D341Med (cell line): ENCODE results near the gene CARMIL3.

Experiments
- DNase-seq: peaks from one replicate; pipeline ENCODE4 v3.0.0; 2012; ENCODE audit warnings: low spot score

The CARMIL3 gene

GRCh38 chr14:24062216-24062980 is 10.6 kb downstream of the CARMIL3 start:
- DNase-seq, result no peak

- no peak for DNase-seq
Measured at GRCh38 chr14:24063263-24063836, 11.5 kb downstream of the CARMIL3 start.

GRCh38 chr14:24064091-24064795 is 12.4 kb downstream of the CARMIL3 start:
- no peak for DNase-seq

- DNase-seq, result no peak
Measured at GRCh38 chr14:24064856-24065255, 13.0 kb downstream of the CARMIL3 start.

GRCh38 chr14:24065408-24065807 is 13.6 kb downstream of the CARMIL3 start:
- no peak for DNase-seq

- DNase-seq, result no peak
Measured at GRCh38 chr14:24066496-24067132, 14.8 kb downstream of the CARMIL3 start.

- no peak for DNase-seq
Measured at GRCh38 chr14:24067133-24068082, 15.6 kb downstream of the CARMIL3 start.

GRCh38 chr14:24068711-24069410 is 17.1 kb downstream of the CARMIL3 start:
- DNase-seq, result no peak

GRCh38 chr14:24069411-24069735 is 17.6 kb downstream of the CARMIL3 start:
- no peak for DNase-seq

- peak; percentile 63 for DNase-seq
Measured at GRCh38 chr14:24070285-24071143, 18.7 kb downstream of the CARMIL3 start.

- DNase-seq, result no peak
Measured at GRCh38 chr14:24071144-24071697, 19.4 kb downstream of the CARMIL3 start, which contains the start of gene CPNE6. TSS of gene CPNE6 (plus strand) at chr14:24071562. CDS start at chr14:24072937, 1,375 bp downstream.

GRCh38 chr14:24071836-24072430 is 20.1 kb downstream of the CARMIL3 start:
- DNase-seq, result no peak

GRCh38 chr14:24072436-24072835 is 20.6 kb downstream of the CARMIL3 start:
- DNase-seq, result no peak

- DNase-seq, result no peak
Measured at GRCh38 chr14:24072881-24073877, 21.4 kb downstream of the CARMIL3 start.

- DNase-seq, result no peak
Measured at GRCh38 chr14:24074625-24075484, 23.0 kb downstream of the CARMIL3 start.

- DNase-seq, result no peak
Measured at GRCh38 chr14:24075485-24076301, 23.9 kb downstream of the CARMIL3 start.
